ENCODE measurements around the gene DBNDD1.

Gene DBNDD1

GRCh38 chr16:89962754-89963498 is 56.3 kb downstream of the DBNDD1 start:
- DNase-seq (ENCODE audit: low read depth in 2 of 2): no peak

- no peak for DNase-seq (ENCODE audit: low read depth in 2 of 2)
Measured at GRCh38 chr16:89961920-89962319, 57.3 kb downstream of the DBNDD1 start.

GRCh38 chr16:89960966-89961365 is 58.3 kb downstream of the DBNDD1 start:
- no peak for DNase-seq (ENCODE audit: low read depth in 2 of 2)

- DNase-seq (ENCODE audit: low read depth in 2 of 2): no peak
Measured at GRCh38 chr16:89958596-89958995, 60.7 kb downstream of the DBNDD1 start.

- DNase-seq (ENCODE audit: low read depth in 2 of 2): no peak
Measured at GRCh38 chr16:89958068-89958467, 61.2 kb downstream of the DBNDD1 start.

GRCh38 chr16:89957216-89957785 is 62.0 kb downstream of the DBNDD1 start:
- DNase-seq (ENCODE audit: low read depth in 2 of 2): no peak

GRCh38 chr16:89956505-89957215 is 62.6 kb downstream of the DBNDD1 start:
- DNase-seq (ENCODE audit: low read depth in 2 of 2): no peak

GRCh38 chr16:89955001-89955685 is 64.1 kb downstream of the DBNDD1 start:
- DNase-seq (ENCODE audit: low read depth in 2 of 2): no peak

All from fibroblast of skin of left biceps (primary cell).